Right atrium auricular region (tissue), 2 donors: ENCODE results near the gene COPG2. TPM values are rescaled to one million over a fixed set of nuclear protein-coding genes. Genes with fewer than 3 reads are reported as not detected.

Experiments used
- DNase-seq: peaks from one replicate; pipeline ENCODE4 v3.0.0-alpha.2; 2019; ENCODE audit warnings: low spot score
- H3K27ac ChIP-seq, 2 donors: fragments of 200-600 bp; sonication (generic); 1 replicate in 1 of 2; 2 replicates in 1 of 2; pipeline ENCODE4 v1.5.1; 2016 to 2019
- H3K27me3 ChIP-seq, 2 donors: fragments of 200-600 bp; sonication (generic); one replicate each; pipeline versions ENCODE4 v1.5.1 to v1.6.0; 2017 to 2019
- H3K36me3 ChIP-seq: fragments of 200-600 bp; sonication (generic); one replicate; pipeline ENCODE4 v1.5.1; 2016
- H3K4me1 ChIP-seq, 2 donors: fragments of 200-600 bp; sonication (generic); one replicate each; pipeline versions ENCODE4 v1.5.1 to v1.6.0; 2017 to 2019
- H3K4me3 ChIP-seq, 2 donors: fragments of 200-600 bp; sonication (generic); 1 replicate in 1 of 2; 2 replicates in 1 of 2; pipeline ENCODE4 v1.5.1; 2017 to 2019; ENCODE audit warnings: mild to moderate bottlenecking in 1 of 2, moderate library complexity in 1 of 2
- H3K9me3 ChIP-seq, 2 donors: fragments of 200-600 bp; sonication (generic); one replicate each; pipeline ENCODE4 v1.5.1; 2019
- total RNA-seq, 2 donors: library from RNA; depleted of rRNA; stranded (reverse); fragments of >200 nt; gene quantifications; one replicate each; pipeline ENCODE4 v1.1.0, GENCODE V29; 2016
- TF ChIP-seq, protein P1 (sequence below), 2 donors: fragments of 200-600 bp; sonication (generic); IDR thresholded peaks; one replicate each; pipeline ENCODE4 v1.5.1; 2019; ENCODE audit warnings: antibody characterized with exemption in 2 of 2

COPG2 gene
- total RNA-seq, 2 donors from 2014 or later = 13.1 to 19.3 TPM

DNA sequence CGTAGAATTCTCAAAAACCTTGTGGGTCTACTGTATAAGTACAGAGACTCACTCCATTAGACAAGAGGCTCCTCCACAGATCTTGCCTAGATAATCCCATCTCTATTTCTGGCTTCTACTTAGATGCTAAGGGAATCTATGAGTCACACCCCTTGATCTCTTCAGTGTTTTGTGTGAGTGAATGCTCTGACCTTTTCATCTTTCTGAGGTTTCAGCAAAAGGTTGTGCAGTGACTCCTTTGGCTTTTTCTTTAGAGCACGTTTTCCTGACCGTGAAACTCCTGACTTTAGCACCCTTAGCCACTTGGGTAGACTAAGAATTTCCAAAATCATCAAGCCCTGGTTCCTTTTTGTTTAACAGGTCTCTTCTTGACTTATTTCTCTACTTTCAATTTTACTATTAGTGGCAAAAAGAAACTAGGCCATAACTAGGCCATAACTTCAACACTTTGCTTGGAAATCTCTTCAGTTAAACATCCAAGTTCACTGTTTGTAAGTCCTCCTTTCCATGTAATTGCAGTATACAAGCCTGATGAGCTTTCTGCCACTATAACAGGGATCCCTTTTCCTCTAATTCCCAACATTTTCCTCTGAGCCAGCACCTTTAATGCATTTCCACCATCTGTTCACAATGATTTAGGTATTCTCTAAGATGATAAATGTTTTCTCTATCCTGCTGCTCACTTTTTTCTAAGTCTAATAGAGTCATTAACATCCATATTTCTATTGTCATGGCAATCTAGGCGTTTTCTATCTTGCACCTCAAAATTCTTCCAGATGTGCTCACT, 19.4 kb downstream of the COPG2 start:
- DNase-seq = no peak
- Histone ChIP-seq H3K9me3 (no peaks in the 10 kb centered on the region), H3K4me3 (no peak overlapping the region), H3K27me3 (no peaks in the 10 kb centered on the region), H3K4me1 (no peaks in the 10 kb centered on the region), H3K36me3 (peaks cover 14% of the 10 kb centered on the region), H3K27ac (no peak overlapping the region)
- TF ChIP-seq, protein P1, sequence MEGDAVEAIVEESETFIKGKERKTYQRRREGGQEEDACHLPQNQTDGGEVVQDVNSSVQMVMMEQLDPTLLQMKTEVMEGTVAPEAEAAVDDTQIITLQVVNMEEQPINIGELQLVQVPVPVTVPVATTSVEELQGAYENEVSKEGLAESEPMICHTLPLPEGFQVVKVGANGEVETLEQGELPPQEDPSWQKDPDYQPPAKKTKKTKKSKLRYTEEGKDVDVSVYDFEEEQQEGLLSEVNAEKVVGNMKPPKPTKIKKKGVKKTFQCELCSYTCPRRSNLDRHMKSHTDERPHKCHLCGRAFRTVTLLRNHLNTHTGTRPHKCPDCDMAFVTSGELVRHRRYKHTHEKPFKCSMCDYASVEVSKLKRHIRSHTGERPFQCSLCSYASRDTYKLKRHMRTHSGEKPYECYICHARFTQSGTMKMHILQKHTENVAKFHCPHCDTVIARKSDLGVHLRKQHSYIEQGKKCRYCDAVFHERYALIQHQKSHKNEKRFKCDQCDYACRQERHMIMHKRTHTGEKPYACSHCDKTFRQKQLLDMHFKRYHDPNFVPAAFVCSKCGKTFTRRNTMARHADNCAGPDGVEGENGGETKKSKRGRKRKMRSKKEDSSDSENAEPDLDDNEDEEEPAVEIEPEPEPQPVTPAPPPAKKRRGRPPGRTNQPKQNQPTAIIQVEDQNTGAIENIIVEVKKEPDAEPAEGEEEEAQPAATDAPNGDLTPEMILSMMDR (IDR thresholded peaks at IDR 0.05) = no peak

DNA sequence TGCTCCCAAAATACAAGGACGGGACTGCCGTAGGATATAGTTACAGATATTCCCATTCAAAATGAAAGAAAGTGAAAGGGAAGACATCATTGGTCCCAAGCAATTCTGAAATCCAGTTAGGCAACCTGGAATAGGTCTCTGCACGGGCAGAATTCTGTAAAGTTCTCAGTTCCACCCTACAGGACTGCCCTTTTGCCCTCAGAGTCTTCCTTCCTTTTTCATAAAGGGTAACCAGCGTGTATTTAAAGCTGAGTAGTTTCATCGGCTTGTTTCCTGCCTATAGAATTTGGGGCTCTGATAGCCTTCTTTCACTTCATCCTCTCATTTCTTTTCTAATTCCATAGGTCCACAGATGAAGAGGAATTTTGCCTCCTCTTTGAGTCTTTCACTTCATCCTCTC, 20.0 kb downstream of the COPG2 start:
- TF ChIP-seq, protein P1 (IDR thresholded peaks at IDR 0.05) = no peak
- DNase-seq = no peak
- Histone ChIP-seq H3K4me1 (no peaks in the 10 kb centered on the region), H3K36me3 (peaks cover 14% of the 10 kb centered on the region), H3K27ac (no peak overlapping the region), H3K9me3 (no peaks in the 10 kb centered on the region), H3K4me3 (no peak overlapping the region), H3K27me3 (no peaks in the 10 kb centered on the region)

DNA sequence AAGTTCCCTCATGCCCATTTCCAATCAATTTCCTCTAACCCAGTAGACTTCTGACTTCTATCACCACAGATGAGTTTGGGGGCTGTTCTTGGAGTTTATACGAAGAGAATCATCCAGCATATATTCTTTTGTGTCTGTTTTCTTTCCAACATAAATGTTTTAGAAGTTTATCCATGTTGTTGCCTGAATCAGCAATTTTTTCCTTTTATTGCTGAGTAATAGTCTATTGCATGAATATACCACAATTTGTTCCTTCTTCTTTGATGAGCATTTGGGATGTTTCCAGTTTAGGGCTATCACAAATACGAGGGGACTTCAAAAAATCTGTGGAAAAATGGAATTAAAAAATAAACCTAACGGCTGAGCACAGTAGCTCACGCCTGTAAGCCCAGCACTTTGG, 26.2 kb downstream of the COPG2 start:
- Histone ChIP-seq H3K36me3 (no peaks in the 10 kb centered on the region), H3K9me3 (no peaks in the 10 kb centered on the region), H3K4me1 (no peaks in the 10 kb centered on the region), H3K27me3 (no peaks in the 10 kb centered on the region), H3K4me3 (no peak overlapping the region), H3K27ac (no peak overlapping the region)
- DNase-seq = no peak
- TF ChIP-seq, protein P1 (IDR thresholded peaks at IDR 0.05) = no peak

GRCh38 chr7:130641497-130641896, 27.1 kb downstream of the COPG2 start:
- TF ChIP-seq, protein P1 (IDR thresholded peaks at IDR 0.05) = no peak
- H3K27me3 ChIP-seq = no peaks in the 10 kb centered on the region

DNA sequence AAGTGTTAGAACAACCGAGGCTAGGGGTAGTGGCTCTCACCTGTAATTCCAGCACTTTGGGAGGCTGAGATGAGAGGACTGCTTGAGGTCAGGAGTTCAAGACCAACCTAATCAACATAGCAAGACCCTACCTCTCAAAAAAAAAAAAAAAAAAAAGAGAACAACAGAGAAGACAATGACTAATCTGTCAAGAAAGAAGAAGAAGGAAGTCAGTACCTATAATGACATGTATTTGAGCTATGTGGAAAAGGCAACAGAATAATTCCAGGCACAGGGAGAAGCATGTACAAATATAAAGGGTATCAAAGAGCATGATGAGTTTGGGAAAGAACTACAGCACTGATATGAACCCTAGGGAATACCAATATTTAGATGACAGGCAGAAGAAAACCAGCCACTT, 27.5 kb downstream of the COPG2 start:
- TF ChIP-seq, protein P1 (IDR thresholded peaks at IDR 0.05) = no peak
- Histone ChIP-seq H3K4me3 (no peak overlapping the region), H3K36me3 (no peaks in the 10 kb centered on the region), H3K4me1 (no peaks in the 10 kb centered on the region), H3K9me3 (no peaks in the 10 kb centered on the region), H3K27ac (no peak overlapping the region), H3K27me3 (no peaks in the 10 kb centered on the region)
- DNase-seq = no peak

More at GRCh38 chr7:130641497-130641896, 27.1 kb downstream of the COPG2 start:
- Histone ChIP-seq H3K27ac (no peak overlapping the region), H3K4me3 (no peak overlapping the region), H3K4me1 (no peaks in the 10 kb centered on the region), H3K36me3 (no peaks in the 10 kb centered on the region), H3K9me3 (no peaks in the 10 kb centered on the region)
- no peak for DNase-seq

DNA sequence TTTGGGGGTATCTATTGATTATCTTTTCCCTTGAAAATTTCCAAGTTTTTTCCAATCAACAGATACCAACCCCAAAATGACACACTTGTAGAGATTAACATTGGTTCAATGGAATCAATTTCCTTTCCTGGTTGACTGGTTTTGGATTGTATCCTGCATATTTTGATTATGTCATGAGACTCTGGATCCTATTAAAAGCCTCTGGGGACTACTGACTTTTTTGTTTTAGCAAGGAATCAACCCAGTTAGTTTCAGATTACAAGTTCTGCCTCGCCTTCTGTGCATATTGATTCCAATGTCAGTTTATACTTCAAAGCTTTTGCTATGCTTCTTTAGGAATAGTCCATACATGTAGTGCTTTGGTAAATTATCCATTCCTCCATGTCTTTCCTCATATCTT, 29.2 kb downstream of the COPG2 start:
- H3K27me3 ChIP-seq = no peaks in the 10 kb centered on the region

More for the DNA sequence above, 29.2 kb downstream of the COPG2 start:
- Histone ChIP-seq H3K36me3 (no peaks in the 10 kb centered on the region), H3K4me1 (no peaks in the 10 kb centered on the region), H3K4me3 (no peak overlapping the region), H3K9me3 (no peaks in the 10 kb centered on the region), H3K27ac (no peak overlapping the region)
- no peak for DNase-seq
- TF ChIP-seq, protein P1 (IDR thresholded peaks at IDR 0.05) = no peak
